Measurements from ENCODE around the gene SLC6A20. TPM values are rescaled to one million over a fixed set of nuclear protein-coding genes. Genes with fewer than 3 reads are reported as not detected.
A peak's percentile ranks its signal among the peaks of the same experiment; 100 is the strongest.
"Not testable (repeated sequence)": the region's sequence is repeated elsewhere in the genome, so short reads cannot be mapped to it uniquely, and the experiment has no call there.

SLC6A20 gene
- total and polyA plus RNA-seq, 2 experiments from 2014 or later, result 0.05 to 0.14 TPM

DNA sequence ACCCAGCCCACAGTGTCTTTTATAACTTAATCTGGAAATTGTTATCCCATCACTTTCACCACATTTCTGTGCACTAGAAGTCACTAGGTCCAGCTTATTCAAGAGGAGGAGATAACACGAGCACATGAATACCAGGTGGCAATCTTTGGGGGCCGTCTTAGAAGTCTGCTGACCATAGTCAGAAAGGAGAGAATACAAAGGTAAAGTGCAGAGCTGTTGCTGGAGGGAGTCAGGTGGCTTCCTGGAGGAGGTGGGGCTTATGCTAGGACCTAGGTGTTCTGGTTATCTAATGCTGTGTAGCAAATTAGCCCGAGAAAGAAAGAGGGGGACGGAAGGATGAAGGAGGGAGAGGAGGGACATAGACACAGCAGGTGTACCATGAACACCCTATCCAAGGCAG lies 46.5 kb downstream of the SLC6A20 start (continued):
- TF ChIP-seq REST (IDR thresholded peaks at IDR 0.05; ENCODE audit: unreplicated experiment), result no peak
- no peak for TF ChIP-seq POLR2AphosphoS5 (IDR thresholded peaks at IDR 0.05; ENCODE audit: low read depth)
- TF ChIP-seq NANOG (IDR thresholded peaks at IDR 0.05; ENCODE audit: borderline replicate concordance), result no peak

- peaks cover 23% of the 10 kb centered on the region for H3K36me3 Mint-ChIP-seq (ENCODE audit: low read depth)
- not testable (repeated sequence) for H3K4me3 Mint-ChIP-seq; H3F3A ChIP-seq (replicated peaks; ENCODE audit: low read depth); H3K4me1 Mint-ChIP-seq; DNase-seq (ENCODE audit: low spot score); ATAC-seq; H3K4me3 ChIP-seq; H3K36me3 ChIP-seq (ENCODE audit: insufficient read depth); H3K79me2 ChIP-seq (replicated peaks; ENCODE audit: insufficient read depth); H3K27ac ChIP-seq (ENCODE audit: low read depth); H3K4me2 ChIP-seq; H3K4me1 ChIP-seq (ENCODE audit: insufficient read depth); H3K27me3 ChIP-seq (ENCODE audit: insufficient read depth); H3K27ac Mint-ChIP-seq; H4K20me1 ChIP-seq (replicated peaks; ENCODE audit: insufficient read depth); H3K9me3 Mint-ChIP-seq; H3K9me2 ChIP-seq (ENCODE audit: insufficient read depth); H3K27me3 Mint-ChIP-seq (ENCODE audit: insufficient read depth, low read depth, poor library complexity); H2AFZ ChIP-seq
Observed at GRCh38 chr3:45749036-45749600, 47.2 kb downstream of the SLC6A20 start.

DNA sequence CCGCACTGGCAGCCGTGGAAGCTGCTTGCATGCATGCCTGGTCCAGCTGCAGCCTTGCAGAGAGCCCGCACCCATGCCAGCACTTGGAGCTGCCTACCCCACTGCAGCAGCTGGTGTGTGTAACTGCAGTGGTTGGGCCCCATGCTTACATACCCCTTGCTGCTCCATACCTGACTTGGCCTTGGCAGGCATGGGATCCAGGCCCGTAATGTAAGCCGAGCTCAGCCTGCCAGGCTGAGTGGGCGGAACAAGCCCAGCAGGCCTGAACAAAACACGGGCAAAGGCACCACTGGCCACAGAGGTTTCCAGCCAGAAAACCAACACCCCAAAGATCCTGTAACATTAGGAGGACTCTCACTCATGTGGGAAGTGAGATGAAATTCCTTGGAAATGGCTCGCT lies 48.3 kb downstream of the SLC6A20 start:
- H3K4me3 Mint-ChIP-seq, result no peak overlapping the region
- H3K4me2 ChIP-seq, result no peak overlapping the region
- H3K9me2 ChIP-seq (ENCODE audit: insufficient read depth), result no peaks in the 10 kb centered on the region
- no peak overlapping the region for H3K4me3 ChIP-seq
- H3K4me1 ChIP-seq (ENCODE audit: insufficient read depth), result no peaks in the 10 kb centered on the region
- no peaks in the 10 kb centered on the region for H3K27me3 ChIP-seq (ENCODE audit: insufficient read depth)
- peaks cover 31% of the 10 kb centered on the region for H3K36me3 Mint-ChIP-seq (ENCODE audit: low read depth)
- no peak overlapping the region for H2AFZ ChIP-seq
- TF ChIP-seq EZH2 (IDR thresholded peaks at IDR 0.05; ENCODE audit: low read depth, unreplicated experiment), result no peak
- no peak overlapping the region; the same call in 1 of the 2 replicates for H3K27ac Mint-ChIP-seq
- no peaks in the 10 kb centered on the region; the same call in 1 of the 2 replicates for H3F3A ChIP-seq (replicated peaks; ENCODE audit: low read depth)
- H3K36me3 ChIP-seq (ENCODE audit: insufficient read depth), result peaks cover 15% of the 10 kb centered on the region
- no peaks in the 10 kb centered on the region for H3K79me2 ChIP-seq (replicated peaks; ENCODE audit: insufficient read depth)
- H3K27me3 Mint-ChIP-seq (ENCODE audit: insufficient read depth, low read depth, poor library complexity), result peaks cover 2% of the 10 kb centered on the region
- H3K27ac ChIP-seq (ENCODE audit: low read depth), result no peak overlapping the region
- H3K9me3 Mint-ChIP-seq, result no peaks in the 10 kb centered on the region
- DNase-seq (ENCODE audit: low spot score) (no peak), ATAC-seq (peak; percentile 29)
- no peaks in the 10 kb centered on the region for H4K20me1 ChIP-seq (replicated peaks; ENCODE audit: insufficient read depth)
- peaks cover 8% of the 10 kb centered on the region for H3K4me1 Mint-ChIP-seq
